Fibroblast of mammary gland (primary cell): ENCODE data around the gene STARD13.
A peak's percentile ranks its signal among the peaks of the same experiment; 100 is the strongest.

ENCODE experiments used
- DNase-seq: peaks from one replicate; pipeline ENCODE4 v3.0.0-alpha.2; 2010; ENCODE audit warnings: low read depth
- H3K4me3 ChIP-seq: 2 replicates; pipeline ENCODE4 v1.5.1; 2011; ENCODE audit warnings: low read depth, mild to moderate bottlenecking, low read length, moderate library complexity; ENCODE audit not compliant: control insufficient read depth
- TF ChIP-seq, protein P1 (sequence below): conservative IDR thresholded peaks from 2 replicates; pipeline ENCODE4 v1.5.1; 2011; ENCODE audit warnings: low read depth, low read length, inconsistent platforms; ENCODE audit not compliant: control insufficient read depth, insufficient read depth

STARD13 gene

DNA sequence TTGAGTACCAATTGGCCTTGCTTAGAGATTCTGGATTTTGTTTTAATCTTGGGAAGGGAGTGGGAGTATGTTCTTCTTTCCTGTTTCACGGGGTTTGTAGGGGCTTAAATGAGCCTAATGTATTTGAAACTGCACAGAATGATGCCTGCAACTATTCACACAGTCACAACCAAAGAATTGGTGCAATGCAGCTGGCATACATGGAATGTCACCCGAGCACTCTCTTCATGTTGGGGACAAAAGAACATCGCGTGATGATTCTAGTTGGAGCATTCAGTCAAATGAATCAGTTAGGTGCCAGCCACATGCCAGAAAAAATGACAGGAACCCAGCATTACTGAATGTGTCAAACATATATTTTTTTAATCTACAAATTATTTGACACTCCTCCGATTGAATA is 22.1 kb downstream of the STARD13 start:
- no peak overlapping the region for H3K4me3 ChIP-seq
- DNase-seq, result no peak
- TF ChIP-seq, protein P1, sequence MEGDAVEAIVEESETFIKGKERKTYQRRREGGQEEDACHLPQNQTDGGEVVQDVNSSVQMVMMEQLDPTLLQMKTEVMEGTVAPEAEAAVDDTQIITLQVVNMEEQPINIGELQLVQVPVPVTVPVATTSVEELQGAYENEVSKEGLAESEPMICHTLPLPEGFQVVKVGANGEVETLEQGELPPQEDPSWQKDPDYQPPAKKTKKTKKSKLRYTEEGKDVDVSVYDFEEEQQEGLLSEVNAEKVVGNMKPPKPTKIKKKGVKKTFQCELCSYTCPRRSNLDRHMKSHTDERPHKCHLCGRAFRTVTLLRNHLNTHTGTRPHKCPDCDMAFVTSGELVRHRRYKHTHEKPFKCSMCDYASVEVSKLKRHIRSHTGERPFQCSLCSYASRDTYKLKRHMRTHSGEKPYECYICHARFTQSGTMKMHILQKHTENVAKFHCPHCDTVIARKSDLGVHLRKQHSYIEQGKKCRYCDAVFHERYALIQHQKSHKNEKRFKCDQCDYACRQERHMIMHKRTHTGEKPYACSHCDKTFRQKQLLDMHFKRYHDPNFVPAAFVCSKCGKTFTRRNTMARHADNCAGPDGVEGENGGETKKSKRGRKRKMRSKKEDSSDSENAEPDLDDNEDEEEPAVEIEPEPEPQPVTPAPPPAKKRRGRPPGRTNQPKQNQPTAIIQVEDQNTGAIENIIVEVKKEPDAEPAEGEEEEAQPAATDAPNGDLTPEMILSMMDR, result no peak

DNA sequence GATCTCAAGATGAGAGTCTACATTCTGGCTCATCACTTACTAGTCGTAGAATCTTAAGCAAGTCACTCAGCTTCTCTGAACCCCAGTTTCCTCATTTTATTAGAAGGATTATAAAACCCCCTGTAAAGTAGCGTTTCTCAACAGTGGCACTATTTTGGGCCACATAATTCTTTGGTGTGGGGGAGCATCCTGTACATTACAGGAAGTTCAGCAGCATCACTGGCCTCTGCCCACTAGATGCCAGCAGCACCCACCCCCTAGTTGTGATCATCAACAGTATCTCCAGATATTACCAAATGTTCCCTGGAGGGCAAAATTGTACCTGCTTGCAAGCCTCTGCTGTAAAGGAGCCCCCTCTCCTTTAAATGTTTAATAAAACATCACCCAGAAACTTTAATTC is 22.6 kb downstream of the STARD13 start:
- no peak overlapping the region for H3K4me3 ChIP-seq
- DNase-seq, result no peak
- TF ChIP-seq, protein P1, result peak; percentile 10

DNA sequence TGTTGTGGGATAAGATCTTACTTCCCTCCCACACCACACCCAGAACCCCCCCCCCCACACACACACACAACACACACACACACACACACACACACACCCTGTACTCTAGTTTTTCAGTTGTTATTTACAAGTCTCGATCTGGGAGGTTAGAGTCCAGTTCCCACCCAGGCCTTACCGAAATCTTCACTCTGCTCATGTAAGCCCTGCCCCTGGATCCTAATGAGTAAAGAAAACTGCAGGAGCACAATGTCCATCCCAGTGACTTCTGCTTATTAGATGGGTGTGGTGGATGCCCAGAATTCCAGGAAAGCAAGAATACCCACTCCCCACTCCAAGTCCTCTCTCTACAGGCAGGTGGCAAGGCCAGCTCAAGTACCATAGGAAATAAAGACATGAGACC is 23.0 kb downstream of the STARD13 start:
- TF ChIP-seq, protein P1, result no peak
- H3K4me3 ChIP-seq, result no peak overlapping the region
- no peak for DNase-seq

DNA sequence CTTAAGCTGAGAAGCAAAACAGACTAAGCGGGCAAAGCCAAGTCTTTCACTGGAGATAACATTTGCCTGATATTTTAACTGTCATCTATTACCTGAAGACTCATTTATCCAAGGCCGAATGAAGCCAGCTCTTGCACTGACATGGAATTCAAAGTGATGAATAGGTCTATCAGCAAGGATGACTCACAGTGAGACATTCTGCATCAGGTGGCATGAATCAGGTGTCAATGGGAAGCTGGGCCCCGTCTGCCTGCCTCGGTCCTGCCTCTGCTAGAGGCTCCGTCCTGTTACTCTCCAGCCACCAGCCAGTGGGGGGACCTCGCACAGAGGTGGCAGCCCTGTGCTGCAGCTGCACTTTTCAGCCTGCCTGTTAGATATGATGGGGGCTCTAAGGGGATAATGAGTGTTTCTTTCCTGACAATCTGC is 23.5 kb downstream of the STARD13 start:
- no peak overlapping the region for H3K4me3 ChIP-seq
- TF ChIP-seq, protein P1, result no peak
- peak; percentile 70 for DNase-seq

DNA sequence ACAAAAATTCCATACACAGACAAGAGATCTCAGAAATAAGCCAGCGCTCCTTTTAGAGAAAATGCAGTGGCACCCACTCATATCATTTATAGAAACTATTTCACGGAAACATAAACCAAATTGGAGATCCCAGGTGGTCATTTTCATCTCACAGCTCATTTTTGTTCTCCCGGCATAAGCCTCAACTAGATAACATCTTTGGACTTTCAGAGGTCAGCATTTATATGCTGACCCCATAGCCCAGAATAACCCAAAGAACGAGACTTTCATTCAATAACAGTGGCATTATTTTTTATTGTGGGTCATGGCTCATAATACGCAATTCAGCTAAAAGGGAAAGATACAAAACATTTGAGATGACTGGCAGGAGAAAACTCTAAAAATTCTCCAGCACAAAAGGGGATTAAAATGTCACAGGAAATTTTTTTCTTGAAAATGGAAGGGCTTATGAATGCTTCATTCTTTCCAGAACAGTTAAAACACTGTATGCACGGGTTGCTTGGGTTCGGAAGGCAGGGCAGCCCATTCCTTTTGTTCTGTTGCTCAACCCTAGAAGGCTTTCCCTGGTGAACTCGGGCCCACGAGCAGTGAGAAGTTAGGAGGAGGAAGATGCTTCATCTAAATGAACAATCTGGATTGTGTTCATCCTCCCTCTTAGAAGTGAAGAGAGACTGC is 24.0 kb downstream of the STARD13 start:
- TF ChIP-seq, protein P1, result no peak
- H3K4me3 ChIP-seq, result no peak overlapping the region
- no peak for DNase-seq

DNA sequence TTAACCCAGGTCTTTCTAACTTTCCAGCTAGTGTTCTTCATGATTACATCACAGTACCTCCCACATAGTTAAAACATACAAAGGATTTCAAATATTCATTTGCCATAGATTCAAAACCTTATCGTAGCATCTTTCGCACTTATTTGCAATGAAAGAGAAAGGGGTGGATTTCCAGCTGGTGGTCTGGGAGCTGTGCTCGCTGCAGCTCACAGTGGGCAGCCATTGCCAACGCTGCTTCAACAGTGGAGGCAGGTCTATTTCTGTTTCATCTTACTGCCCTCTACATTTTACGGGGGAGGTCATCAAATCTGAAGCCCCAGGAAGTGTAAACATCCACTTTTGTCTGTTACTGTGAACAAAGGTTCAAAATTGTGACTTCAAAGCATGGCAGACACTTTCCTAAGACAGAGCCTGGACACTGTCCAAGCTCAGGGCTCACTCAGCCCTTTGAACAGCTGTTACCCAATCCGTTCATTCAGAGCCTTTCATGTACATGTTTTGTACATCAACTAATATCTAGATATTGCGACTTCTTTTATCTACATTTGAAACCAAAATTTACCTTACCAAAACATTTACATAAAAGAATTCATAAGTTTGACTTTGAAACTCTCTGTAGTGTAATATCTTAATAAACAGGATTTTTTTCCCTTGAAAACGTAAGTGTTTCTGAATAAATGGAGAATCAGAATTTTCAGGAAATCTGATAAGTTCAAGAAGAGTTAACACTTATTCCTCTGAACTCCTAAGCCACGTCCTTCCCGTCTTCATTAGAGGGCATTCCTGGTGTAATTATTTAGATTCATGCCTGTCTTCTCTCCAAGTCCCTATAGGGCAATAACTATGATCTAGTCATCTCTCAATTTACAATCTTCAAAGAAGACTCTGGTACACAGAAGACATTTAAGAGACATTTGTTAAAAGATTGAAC is 25.1 kb downstream of the STARD13 start:
- DNase-seq, result peak; percentile 63
- H3K4me3 ChIP-seq, result no peak overlapping the region
- TF ChIP-seq, protein P1, result no peak
